GM19240 (cell line): ENCODE data around the gene ATG10.
"Not testable (repeated sequence)": the region's sequence is repeated elsewhere in the genome, so short reads cannot be mapped to it uniquely, and the experiment has no call there.

ENCODE experiments used
- DNase-seq: peaks from one replicate; pipeline ENCODE4 v3.0.0; 2011; ENCODE audit warnings: low spot score; ENCODE audit not compliant: insufficient read length

Gene ATG10

GRCh38 chr5:81971712-81972491, at the start of gene ATG10:
Gene ATG10 (plus strand): TSS chr5:81972023. CDS start chr5:81987571, 15,548 bp downstream.
- peak; percentile 86 for DNase-seq

DNA sequence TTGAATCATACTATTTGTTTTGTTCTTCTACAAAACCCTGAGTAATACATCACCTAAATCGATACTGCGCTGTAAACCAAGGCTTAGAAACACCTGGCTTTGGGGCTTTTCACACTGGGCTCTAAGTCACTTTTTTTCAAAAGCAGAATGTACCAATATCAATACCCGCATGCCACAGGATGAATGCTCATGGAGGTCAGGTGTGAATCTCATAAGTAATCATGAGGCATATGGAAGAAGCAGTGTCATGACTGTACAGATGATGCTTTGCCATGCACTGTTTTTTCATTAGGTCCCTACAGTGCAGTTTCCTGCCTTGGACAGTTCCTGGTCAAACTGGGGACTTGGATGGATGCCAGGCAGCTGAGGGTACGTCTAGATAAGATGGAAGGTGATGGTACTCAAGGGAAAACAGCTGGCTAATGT, 49.0 kb upstream of the ATG10 start:
- DNase-seq = no peak

DNA sequence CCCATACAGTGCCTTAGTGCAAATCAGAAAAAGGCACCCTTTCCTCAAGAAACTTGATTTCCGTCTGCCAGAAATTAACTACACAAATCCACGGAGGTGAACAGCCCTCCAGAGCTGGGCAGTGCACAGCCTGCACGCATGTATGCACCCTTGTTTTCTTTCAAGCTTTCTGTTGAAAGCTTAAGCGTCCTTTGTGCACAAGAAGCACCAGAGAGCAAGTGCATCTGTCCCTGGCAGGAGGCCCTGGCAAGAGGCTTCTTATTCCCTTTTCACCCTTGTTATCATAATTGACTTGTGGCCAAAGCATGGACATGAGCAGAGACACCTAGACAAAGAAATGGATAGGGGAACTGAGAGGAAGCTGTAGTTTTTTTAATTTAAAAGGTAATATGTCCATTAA, 47.4 kb upstream of the ATG10 start:
- no peak for DNase-seq

DNA sequence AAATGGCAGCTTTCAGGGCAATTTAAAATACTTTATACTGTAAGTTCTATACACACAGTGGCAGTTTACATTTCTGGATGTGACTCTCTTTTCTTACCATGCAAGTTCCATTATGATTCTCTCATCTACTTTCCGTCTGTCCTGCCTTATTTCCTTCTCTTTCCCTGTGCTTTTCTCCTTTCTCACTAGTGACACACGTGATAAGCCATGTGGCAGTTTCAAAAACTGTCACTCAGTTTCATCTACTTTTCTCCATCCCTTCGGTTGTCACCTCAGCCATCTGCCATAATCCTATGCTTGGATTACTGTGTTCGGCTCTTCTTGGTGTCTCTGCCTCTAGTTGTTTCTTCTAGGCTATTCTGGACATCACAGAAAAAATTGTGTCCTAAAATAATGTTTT, 46.8 kb upstream of the ATG10 start:
- no peak for DNase-seq

DNA sequence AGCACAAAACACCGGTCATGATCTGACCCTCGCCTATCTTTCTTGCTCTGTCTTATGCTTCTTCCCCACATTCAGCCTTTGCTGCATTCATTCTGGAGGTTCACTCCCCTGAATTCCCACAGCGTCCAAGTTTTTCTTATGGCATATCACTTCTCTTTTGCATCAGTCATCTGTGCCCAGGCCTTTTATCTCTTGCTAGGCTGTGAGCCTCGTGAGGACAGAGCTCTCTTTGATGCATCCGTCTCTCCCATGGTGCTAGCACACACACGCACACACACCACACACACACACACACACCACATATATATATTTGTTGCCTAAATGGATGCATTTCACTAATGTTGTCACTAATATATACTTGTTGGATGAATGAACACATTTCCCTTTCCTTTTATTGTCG, 45.8 kb upstream of the ATG10 start:
- DNase-seq = no peak

DNA sequence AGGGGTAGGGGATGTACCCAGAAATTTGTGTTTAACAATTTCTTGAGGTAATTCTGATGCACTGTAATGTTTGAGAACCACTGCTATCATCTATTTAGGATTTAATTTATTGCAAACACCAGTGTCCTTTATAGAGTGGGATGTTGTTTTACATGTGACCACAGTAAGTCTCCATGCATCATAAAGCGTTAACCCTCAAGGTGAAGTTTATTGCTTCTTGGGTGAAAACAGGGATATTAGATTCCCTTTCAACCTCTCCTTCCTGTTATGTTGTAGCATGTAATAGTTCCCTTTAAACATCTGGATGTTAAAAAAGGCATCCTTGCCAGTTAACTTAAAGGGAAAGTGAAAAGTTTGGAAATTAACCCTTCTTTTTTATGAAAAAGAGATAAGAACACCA, 35.8 kb upstream of the ATG10 start:
- DNase-seq = no peak

DNA sequence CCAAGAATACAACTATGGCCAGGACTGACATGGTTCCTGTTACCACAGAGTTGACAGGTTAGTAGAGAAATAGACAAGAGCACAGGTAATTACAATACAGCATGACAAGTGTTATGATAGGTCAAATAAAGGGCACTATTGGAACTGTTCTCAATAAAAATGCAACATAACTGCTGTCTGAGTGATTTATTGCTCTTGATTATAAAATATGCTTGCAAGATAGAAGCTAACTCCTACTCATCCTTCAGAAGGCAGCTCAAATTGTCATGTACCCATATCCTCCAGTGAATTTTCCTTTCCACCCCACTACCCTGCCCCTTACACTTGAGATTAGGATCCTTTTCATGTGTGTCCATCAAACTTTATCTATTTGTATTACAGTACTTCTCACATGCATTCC, 35.1 kb upstream of the ATG10 start:
- DNase-seq = no peak

DNA sequence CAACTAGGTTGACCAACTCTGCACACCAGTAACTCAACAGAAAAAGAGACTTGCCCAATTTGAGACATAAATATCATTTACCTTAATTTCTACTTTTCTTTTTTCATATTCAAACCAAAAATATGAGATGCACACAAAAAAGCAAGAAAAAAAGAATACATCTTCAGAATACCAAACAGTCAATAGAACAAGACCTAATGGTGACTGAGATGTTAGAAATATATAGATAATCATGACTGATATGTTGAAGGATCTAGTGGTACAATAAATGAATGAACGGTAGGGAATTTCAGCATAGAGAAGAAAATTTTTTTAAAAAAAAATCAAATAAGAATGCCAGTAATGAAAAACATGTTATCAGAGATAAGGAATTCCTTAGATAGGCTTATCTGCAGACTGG, 29.1 kb upstream of the ATG10 start:
- no peak for DNase-seq

DNA sequence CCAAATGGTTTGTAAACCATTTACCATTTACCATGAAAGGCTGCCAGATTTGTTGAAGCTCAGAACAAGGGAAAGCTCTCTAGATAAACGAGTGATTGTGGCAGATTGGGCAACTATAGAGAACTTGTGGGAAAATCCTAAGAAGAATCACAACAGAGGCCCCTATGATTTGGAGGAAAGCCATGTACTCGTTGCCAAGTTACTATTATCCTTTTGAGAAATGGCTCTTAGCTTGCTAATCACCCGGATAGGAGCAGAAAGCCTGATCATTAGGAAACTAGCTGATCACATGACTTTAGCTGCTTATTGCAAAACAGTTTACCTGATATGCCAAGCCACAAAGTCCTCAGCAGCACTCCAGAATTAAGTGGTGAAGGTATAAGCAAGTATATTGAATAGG, 23.5 kb upstream of the ATG10 start:
- DNase-seq = no peak

- DNase-seq = no peak
Measured at GRCh38 chr5:81949462-81949861, 22.4 kb upstream of the ATG10 start.

GRCh38 chr5:81950996-81951395, 20.8 kb upstream of the ATG10 start:
- DNase-seq = no peak

GRCh38 chr5:81954796-81955195, 17.0 kb upstream of the ATG10 start:
- DNase-seq = not testable (repeated sequence)

DNA sequence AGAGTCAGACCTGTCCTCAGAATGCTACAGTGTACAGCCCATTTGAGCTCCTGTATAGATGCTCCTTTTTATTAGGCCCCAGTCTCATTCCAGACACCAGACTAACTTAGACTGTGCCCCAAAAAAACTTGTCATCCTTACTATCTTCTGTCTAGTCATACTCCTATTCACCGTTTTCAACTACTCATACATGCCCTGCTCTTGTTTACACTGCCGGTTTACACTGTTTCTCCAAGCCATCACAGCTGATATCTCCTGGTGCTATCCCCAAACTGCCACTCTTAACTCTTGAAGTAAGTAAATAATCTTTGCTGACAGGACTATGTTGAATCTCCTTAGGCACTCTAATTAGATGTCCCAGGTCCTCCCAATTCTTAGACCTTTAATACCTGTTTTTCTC, 13.7 kb upstream of the ATG10 start:
- DNase-seq = not testable (repeated sequence)

DNA sequence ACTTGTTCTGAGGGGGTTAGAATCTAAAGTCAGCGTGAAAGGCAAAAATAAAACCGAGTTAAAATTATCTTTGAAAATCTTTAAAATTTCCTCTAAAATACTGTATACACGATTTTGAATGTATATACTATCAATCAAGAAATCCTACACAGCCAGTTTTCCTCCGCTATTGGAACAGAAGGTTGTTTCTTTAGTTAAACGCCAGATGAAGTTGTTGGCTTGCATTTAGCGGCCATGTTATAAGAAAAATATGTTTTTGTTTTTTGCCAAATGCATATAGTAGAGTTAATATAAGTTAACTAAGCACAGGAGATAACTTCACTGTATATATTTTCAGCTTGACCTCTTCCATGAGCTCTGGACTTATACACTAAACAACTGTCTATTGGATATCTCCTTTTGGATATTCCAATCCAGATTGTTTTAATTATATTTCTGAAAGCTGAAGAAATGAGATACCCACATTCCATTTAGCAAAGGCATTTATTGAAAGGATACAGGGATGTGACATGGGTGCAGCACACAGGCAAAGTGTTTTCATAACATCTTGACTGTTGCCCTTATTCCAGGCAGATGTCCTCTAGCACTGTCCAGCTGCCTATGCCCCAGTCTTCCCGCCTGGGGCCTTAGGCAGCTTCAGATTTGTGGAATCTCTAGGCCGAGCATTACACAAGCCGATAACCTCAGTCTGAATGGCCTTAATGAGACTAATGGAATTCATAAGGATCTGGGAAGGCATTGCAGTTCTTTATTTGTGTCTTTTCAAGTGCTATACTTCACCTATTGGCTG, 10.0 kb upstream of the ATG10 start:
- no peak for DNase-seq

DNA sequence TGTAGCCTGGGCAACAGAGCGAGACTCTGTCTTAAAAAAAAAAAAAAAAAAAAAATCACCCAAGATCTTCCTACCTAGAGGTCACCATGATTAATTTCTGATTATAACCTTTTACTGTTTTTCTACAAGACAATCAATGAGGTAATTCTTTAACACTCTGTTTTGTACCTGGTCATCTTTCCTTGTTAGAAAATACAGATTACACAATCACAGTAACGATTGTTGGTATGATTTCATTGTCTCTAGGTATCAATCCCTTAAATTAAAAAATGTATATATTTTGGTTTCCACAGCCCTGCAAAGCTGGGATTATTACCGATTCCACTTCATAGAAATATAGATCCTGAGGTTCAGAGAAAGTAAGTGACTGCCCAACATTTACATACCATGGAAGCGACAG, 8.3 kb upstream of the ATG10 start:
- no peak for DNase-seq

DNA sequence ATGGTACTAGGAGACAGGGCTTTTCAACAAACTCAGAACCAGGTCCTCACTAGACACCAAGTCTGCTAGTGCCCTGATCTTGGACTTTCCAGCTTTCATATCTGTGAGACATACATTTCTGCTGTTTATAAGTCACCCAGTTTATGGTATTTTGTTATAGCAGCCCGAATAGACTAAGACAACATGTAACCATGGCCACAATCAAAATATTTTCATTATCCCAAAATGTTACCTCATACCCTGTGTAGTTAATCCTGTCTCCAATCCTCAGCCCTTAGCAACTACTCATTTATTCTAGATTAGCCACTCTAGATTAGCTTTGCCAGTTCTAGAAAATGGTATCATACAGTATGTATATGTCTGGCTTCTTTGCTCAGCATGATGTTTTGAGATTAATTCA, 6.3 kb upstream of the ATG10 start:
- no peak for DNase-seq

- no peak for DNase-seq
Measured at GRCh38 chr5:81969226-81969625, 2.6 kb upstream of the ATG10 start.

DNA sequence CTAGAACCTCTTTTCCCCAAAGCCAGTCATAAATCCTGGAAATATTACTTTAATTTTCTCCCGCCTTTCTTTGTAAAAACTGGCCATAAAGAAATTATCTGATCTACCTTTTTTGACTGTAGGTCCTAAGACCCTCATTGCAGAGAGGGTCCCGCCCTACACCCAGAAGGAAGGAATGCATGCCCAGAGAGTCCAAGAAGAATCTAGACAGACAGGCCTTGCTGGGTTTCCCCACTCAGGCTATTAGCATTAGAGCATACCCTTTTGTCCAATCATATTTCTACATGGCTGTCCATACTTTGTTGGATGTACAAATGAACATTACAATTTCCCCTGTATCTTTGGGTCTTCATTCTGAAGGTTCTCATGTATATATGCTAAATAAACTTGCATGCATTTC, 1.9 kb upstream of the ATG10 start:
- no peak for DNase-seq

GRCh38 chr5:81971111-81971711, 612 bp upstream of the ATG10 start:
- no peak for DNase-seq

- no peak for DNase-seq
Measured at GRCh38 chr5:81972492-81972783, 615 bp downstream of the ATG10 start.

GRCh38 chr5:81980160-81980559, 8.3 kb downstream of the ATG10 start:
- DNase-seq = no peak

GRCh38 chr5:81980598-81981260, 8.9 kb downstream of the ATG10 start:
- DNase-seq = no peak
